Thymus (tissue), 11 donors: ENCODE results near the gene SLC9A1. TPM values are rescaled to one million over a fixed set of nuclear protein-coding genes. Genes with fewer than 3 reads are reported as not detected.
A peak's percentile ranks its signal among the peaks of the same experiment; 100 is the strongest.

ENCODE experiments used
- DNase-seq, 9 donors: peaks; one replicate each; pipeline ENCODE4 v3.0.0-alpha.2; 2013; ENCODE audit warnings: low spot score in 9 of 9, low read depth in 6 of 9, missing footprints in 1 of 9
- H3K27ac ChIP-seq, 2 donors: one replicate each; pipeline ENCODE4 v1.5.1; 2013; ENCODE audit warnings: control low read depth in 1 of 2, low read depth in 1 of 2, low read length in 1 of 2, mild to moderate bottlenecking in 1 of 2, moderate library complexity in 1 of 2
- H3K27me3 ChIP-seq, 2 donors: one replicate each; pipeline ENCODE4 v1.5.1; 2013; ENCODE audit warnings: low read length in 1 of 2; ENCODE audit not compliant: control insufficient read depth in 2 of 2, insufficient read depth in 1 of 2
- H3K36me3 ChIP-seq, 2 donors: one replicate each; pipeline ENCODE4 v1.5.1; 2013; ENCODE audit warnings: low read length in 1 of 2, mild to moderate bottlenecking in 1 of 2, moderate library complexity in 1 of 2; ENCODE audit not compliant: control insufficient read depth in 2 of 2, insufficient read depth in 2 of 2
- H3K4me1 ChIP-seq, 2 donors: one replicate each; pipeline ENCODE4 v1.5.1; 2013; ENCODE audit warnings: low read length in 2 of 2; ENCODE audit not compliant: control insufficient read depth in 2 of 2, insufficient read depth in 2 of 2
- H3K4me3 ChIP-seq, 2 donors: one replicate each; pipeline ENCODE4 v1.5.1; 2013; ENCODE audit warnings: low read length in 2 of 2, control low read depth in 1 of 2, mild to moderate bottlenecking in 1 of 2
- H3K9me3 ChIP-seq, 2 donors: one replicate each; pipeline ENCODE4 v1.5.1; 2013; ENCODE audit warnings: low read length in 1 of 2, mild to moderate bottlenecking in 1 of 2; ENCODE audit not compliant: control insufficient read depth in 2 of 2, insufficient read depth in 1 of 2
- WGBS: extraction: QIAGEN DNeasy Blood & Tissue Kit; methylation state at CpG from one replicate; pipeline ENCODE4 v1.1.7; 2013; 5-methylcytosine and 5-hydroxymethylcytosine counted together
- polyA plus RNA-seq: library from polyadenylated mRNA; stranded (reverse); fragments of 200-250 nt; gene quantifications from one replicate; pipeline ENCODE4 v1.2.3, GENCODE V29; 2013
- total RNA-seq: library from RNA; stranded (reverse); fragments of 120-200 nt; gene quantifications from one replicate; pipeline ENCODE4 v1.2.4, GENCODE V29; 2013
- donor health status: healthy.

SLC9A1 gene
- total and polyA plus RNA-seq, 2 donors: 1.7 to 11.1 TPM

- no peaks in the 10 kb centered on the region for H3K9me3 ChIP-seq
- no peaks in the 10 kb centered on the region for H3K36me3 ChIP-seq
- peaks cover 0 to 8% of the 10 kb centered on the region in 2 donors for H3K4me1 ChIP-seq
- H3K27me3 ChIP-seq: no peaks in the 10 kb centered on the region
- WGBS: 82% methylated on average over 1 of the region's 1 CpG
- no peak for DNase-seq
- no peak overlapping the region for H3K4me3 ChIP-seq
- no peak overlapping the region for H3K27ac ChIP-seq
Observed at GRCh38 chr1:27120854-27121253, 34.1 kb downstream of the SLC9A1 start.

- no peaks in the 10 kb centered on the region for H3K27me3 ChIP-seq
- H3K9me3 ChIP-seq: no peaks in the 10 kb centered on the region
- H3K27ac ChIP-seq: no peak overlapping the region
- H3K4me3 ChIP-seq: no peak overlapping the region
- peaks cover 0 to 32% of the 10 kb centered on the region in 2 donors for H3K4me1 ChIP-seq
- H3K36me3 ChIP-seq: peaks cover 0 to 5% of the 10 kb centered on the region in 2 donors
- no peak for DNase-seq
- 98% methylated on average over 4 of the region's 4 CpGs for WGBS
Observed at GRCh38 chr1:27118440-27118689, 36.6 kb downstream of the SLC9A1 start.

- Histone ChIP-seq H3K9me3 (no peaks in the 10 kb centered on the region), H3K4me3 (no peak overlapping the region), H3K27ac (no peak overlapping the region), H3K4me1 (peaks cover 0 to 36% of the 10 kb centered on the region in 2 donors), H3K27me3 (no peaks in the 10 kb centered on the region), H3K36me3 (peaks cover 0 to 5% of the 10 kb centered on the region in 2 donors)
- WGBS: 95% methylated on average over 12 of the region's 12 CpGs
- DNase-seq: no peak
Observed at GRCh38 chr1:27117733-27118439, 37.0 kb downstream of the SLC9A1 start.

GRCh38 chr1:27116697-27117096 is 38.2 kb downstream of the SLC9A1 start:
- no peak for DNase-seq

GRCh38 chr1:27116232-27116631 is 38.7 kb downstream of the SLC9A1 start:
- DNase-seq: no peak
- Histone ChIP-seq H3K9me3 (no peaks in the 10 kb centered on the region), H3K4me1 (peaks cover 9 to 48% of the 10 kb centered on the region in 2 donors), H3K4me3 (no peak overlapping the region), H3K27ac (no peak overlapping the region), H3K27me3 (no peaks in the 10 kb centered on the region), H3K36me3 (peaks cover 2 to 5% of the 10 kb centered on the region in 2 donors)
- WGBS: 95% methylated on average over 3 of the region's 3 CpGs

More at GRCh38 chr1:27116697-27117096, 38.2 kb downstream of the SLC9A1 start:
- Histone ChIP-seq H3K4me3 (no peak overlapping the region), H3K4me1 (peaks cover 8 to 43% of the 10 kb centered on the region in 2 donors), H3K36me3 (peaks cover 1 to 5% of the 10 kb centered on the region in 2 donors), H3K9me3 (no peaks in the 10 kb centered on the region), H3K27me3 (no peaks in the 10 kb centered on the region), H3K27ac (no peak overlapping the region)

- no peak for DNase-seq
- no peaks in the 10 kb centered on the region for H3K27me3 ChIP-seq
- H3K36me3 ChIP-seq: peaks cover 2 to 9% of the 10 kb centered on the region in 2 donors
- H3K4me3 ChIP-seq: no peak overlapping the region
- H3K9me3 ChIP-seq: no peaks in the 10 kb centered on the region
- WGBS: 95% methylated on average over 5 of the region's 5 CpGs
- H3K27ac ChIP-seq: no peak overlapping the region
- peaks cover 9 to 57% of the 10 kb centered on the region in 2 donors for H3K4me1 ChIP-seq
Observed at GRCh38 chr1:27114546-27114945, 40.4 kb downstream of the SLC9A1 start.

GRCh38 chr1:27113861-27114260 is 41.1 kb downstream of the SLC9A1 start:
- WGBS: 94% methylated on average over 22 of the region's 22 CpGs

GRCh38 chr1:27111626-27112573 is 43.0 kb downstream of the SLC9A1 start:
- no peaks in the 10 kb centered on the region for H3K27me3 ChIP-seq
- peaks cover 9 to 55% of the 10 kb centered on the region in 2 donors for H3K4me1 ChIP-seq
- WGBS: 22% methylated on average over 5 of the region's 5 CpGs
- no peak overlapping the region for H3K4me3 ChIP-seq
- H3K9me3 ChIP-seq: no peaks in the 10 kb centered on the region
- DNase-seq: peak in 8 of 9 donors; percentile 45 to 86 (median 61)
- H3K36me3 ChIP-seq: peaks cover 9 to 15% of the 10 kb centered on the region in 2 donors
- H3K27ac ChIP-seq: peak overlapping the region; percentile 80 to 89

More at GRCh38 chr1:27113861-27114260, 41.1 kb downstream of the SLC9A1 start:
- no peak for DNase-seq
- Histone ChIP-seq H3K36me3 (peaks cover 6 to 12% of the 10 kb centered on the region in 2 donors), H3K4me1 (peaks cover 9 to 57% of the 10 kb centered on the region in 2 donors), H3K4me3 (no peak overlapping the region), H3K27me3 (no peaks in the 10 kb centered on the region), H3K9me3 (no peaks in the 10 kb centered on the region), H3K27ac (no peak overlapping the region)
